ENCODE results near the gene TNKS2. TPM values are rescaled to one million over a fixed set of nuclear protein-coding genes. Genes with fewer than 3 reads are reported as not detected.

TNKS2 gene
- total RNA-seq, 1 experiment from 2014 or later = 46.2 TPM

- H3K27ac ChIP-seq (ENCODE audit: low read length) = no peak overlapping the region
- no peaks in the 10 kb centered on the region for H3K9me3 ChIP-seq (ENCODE audit: control insufficient read depth, insufficient read depth, low read depth, low read length)
- H3K4me1 ChIP-seq (ENCODE audit: control insufficient read depth, insufficient read depth, low read length) = no peaks in the 10 kb centered on the region
- H3K27me3 ChIP-seq (ENCODE audit: control insufficient read depth, insufficient read depth, low read length) = peaks cover 2% of the 10 kb centered on the region; the same call in 1 of the 2 replicates
- ChIA-PET CTCF (no interaction called here), POLR2A (no interaction called here)
- no peak for TF ChIP-seq TCF7L2 (IDR thresholded peaks at IDR 0.05; ENCODE audit: low read depth, low read length)
- no peak for TF ChIP-seq REST (IDR thresholded peaks at IDR 0.05; ENCODE audit: insufficient read depth in 1 of 2, low read depth in 2 of 2, low read length in 1 of 2)
- no peak for TF ChIP-seq POLR2AphosphoS5 (IDR thresholded peaks at IDR 0.05; ENCODE audit: low read depth, low read length)
- TF ChIP-seq SIN3A (IDR thresholded peaks at IDR 0.05; ENCODE audit: borderline replicate concordance, insufficient read depth, low read depth, low read length) = no peak
- TF ChIP-seq CTCF (IDR thresholded peaks at IDR 0.05) = no peak
- no TSS peak for BruUV-seq (replicated peaks)
- in situ Hi-C loops (cut with HindIII; ENCODE audit: low pct_unique_long_range_greater_than_20kb, low sequenced_read_pairs) = no loop called here
- no peak overlapping the region for H3K4me3 ChIP-seq (ENCODE audit: low read depth in 2 of 2, low read length in 2 of 2)
- H3K36me3 ChIP-seq (ENCODE audit: control insufficient read depth, insufficient read depth, low read length) = no peaks in the 10 kb centered on the region
- ATAC-seq = no peak
- intact Hi-C loops (cut with micrococcal nuclease; ENCODE audit: unreplicated experiment) = no loop called here
- no peak for DNase-seq (ENCODE audit: low read depth, low spot score)
Observed at GRCh38 chr10:91762878-91763277, 35.3 kb upstream of the TNKS2 start.

- BruUV-seq (replicated peaks) = no TSS peak
- no peak overlapping the region for H3K27ac ChIP-seq (ENCODE audit: low read length)
- TF ChIP-seq CTCF (IDR thresholded peaks at IDR 0.05) = no peak
- TF ChIP-seq REST (IDR thresholded peaks at IDR 0.05; ENCODE audit: insufficient read depth in 1 of 2, low read depth in 2 of 2, low read length in 1 of 2) = no peak
- TF ChIP-seq SIN3A (IDR thresholded peaks at IDR 0.05; ENCODE audit: borderline replicate concordance, insufficient read depth, low read depth, low read length) = no peak
- no peak for TF ChIP-seq POLR2AphosphoS5 (IDR thresholded peaks at IDR 0.05; ENCODE audit: low read depth, low read length)
- TF ChIP-seq TCF7L2 (IDR thresholded peaks at IDR 0.05; ENCODE audit: low read depth, low read length) = no peak
- DNase-seq (ENCODE audit: low read depth, low spot score) (no peak), ATAC-seq (no peak)
- intact Hi-C loops (cut with micrococcal nuclease; ENCODE audit: unreplicated experiment) = no loop called here
- CTCF ChIA-PET = no interaction called here
- H3K4me3 ChIP-seq (ENCODE audit: low read depth in 2 of 2, low read length in 2 of 2) = no peak overlapping the region
- H3K4me1 ChIP-seq (ENCODE audit: control insufficient read depth, insufficient read depth, low read length) = no peaks in the 10 kb centered on the region
- no peaks in the 10 kb centered on the region; the same call in 1 of the 2 replicates for H3K27me3 ChIP-seq (ENCODE audit: control insufficient read depth, insufficient read depth, low read length)
- no peaks in the 10 kb centered on the region for H3K9me3 ChIP-seq (ENCODE audit: control insufficient read depth, insufficient read depth, low read depth, low read length)
- no peaks in the 10 kb centered on the region for H3K36me3 ChIP-seq (ENCODE audit: control insufficient read depth, insufficient read depth, low read length)
- in situ Hi-C loops (cut with HindIII; ENCODE audit: low pct_unique_long_range_greater_than_20kb, low sequenced_read_pairs) = no loop called here
- POLR2A ChIA-PET = interaction anchor here (0.6 kb wide), 1 partner anchor 127 kb away, joined by 8 read pairs; no protein-coding TSS in a partner anchor
Observed at GRCh38 chr10:91766676-91767075, 31.6 kb upstream of the TNKS2 start.

Measured in Panc1 (cell line).